HL-60 (cell line): ENCODE data around the gene NCMAP.

Source experiments
- GABPA ChIP-seq: IDR thresholded peaks from 2 replicates; pipeline ENCODE4 v1.6.1; 2012; ENCODE audit warnings: low read depth
- POLR2AphosphoS5 ChIP-seq: IDR thresholded peaks from 2 replicates; pipeline ENCODE4 v1.6.1; 2012; ENCODE audit warnings: low read depth
- SPI1 ChIP-seq: IDR thresholded peaks from 2 replicates; pipeline ENCODE4 v1.6.1; 2012; ENCODE audit warnings: low read depth, mild to moderate bottlenecking, borderline replicate concordance
- TF ChIP-seq, protein P1 (sequence below): IDR thresholded peaks from one replicate; pipeline ENCODE4 v1.5.1; 2011; ENCODE audit warnings: low read length, control low read depth, inconsistent platforms; ENCODE audit not compliant: insufficient read depth
- TF ChIP-seq, protein P2 (sequence below): IDR thresholded peaks from 2 replicates; pipeline ENCODE4 v1.6.1; 2012; ENCODE audit warnings: low read depth; ENCODE audit not compliant: insufficient replicate concordance

DNA sequence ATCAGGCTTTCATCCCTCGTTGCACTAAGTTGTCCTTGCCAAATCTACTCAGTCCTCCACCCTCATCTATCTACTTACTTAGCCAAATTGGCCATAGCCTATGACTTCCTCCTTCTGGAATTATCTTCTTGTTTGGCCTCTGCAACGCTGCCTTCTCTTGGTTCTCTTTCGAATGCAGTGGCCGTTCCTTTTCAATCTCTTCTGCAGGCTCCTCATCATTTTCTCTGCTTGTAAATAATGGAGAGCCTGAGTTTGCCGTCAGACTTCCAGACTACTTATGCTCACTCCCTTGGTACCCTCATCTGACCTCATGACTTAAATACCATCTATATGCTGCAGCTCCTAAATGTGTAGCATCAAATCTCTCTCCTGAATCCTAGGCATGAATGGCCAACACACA is 64.8 kb downstream of the NCMAP start:
- TF ChIP-seq, protein P1, sequence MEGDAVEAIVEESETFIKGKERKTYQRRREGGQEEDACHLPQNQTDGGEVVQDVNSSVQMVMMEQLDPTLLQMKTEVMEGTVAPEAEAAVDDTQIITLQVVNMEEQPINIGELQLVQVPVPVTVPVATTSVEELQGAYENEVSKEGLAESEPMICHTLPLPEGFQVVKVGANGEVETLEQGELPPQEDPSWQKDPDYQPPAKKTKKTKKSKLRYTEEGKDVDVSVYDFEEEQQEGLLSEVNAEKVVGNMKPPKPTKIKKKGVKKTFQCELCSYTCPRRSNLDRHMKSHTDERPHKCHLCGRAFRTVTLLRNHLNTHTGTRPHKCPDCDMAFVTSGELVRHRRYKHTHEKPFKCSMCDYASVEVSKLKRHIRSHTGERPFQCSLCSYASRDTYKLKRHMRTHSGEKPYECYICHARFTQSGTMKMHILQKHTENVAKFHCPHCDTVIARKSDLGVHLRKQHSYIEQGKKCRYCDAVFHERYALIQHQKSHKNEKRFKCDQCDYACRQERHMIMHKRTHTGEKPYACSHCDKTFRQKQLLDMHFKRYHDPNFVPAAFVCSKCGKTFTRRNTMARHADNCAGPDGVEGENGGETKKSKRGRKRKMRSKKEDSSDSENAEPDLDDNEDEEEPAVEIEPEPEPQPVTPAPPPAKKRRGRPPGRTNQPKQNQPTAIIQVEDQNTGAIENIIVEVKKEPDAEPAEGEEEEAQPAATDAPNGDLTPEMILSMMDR = no peak
- TF ChIP-seq POLR2AphosphoS5 (no peak), GABPA (no peak), SPI1 (no peak)
- TF ChIP-seq, protein P2, sequence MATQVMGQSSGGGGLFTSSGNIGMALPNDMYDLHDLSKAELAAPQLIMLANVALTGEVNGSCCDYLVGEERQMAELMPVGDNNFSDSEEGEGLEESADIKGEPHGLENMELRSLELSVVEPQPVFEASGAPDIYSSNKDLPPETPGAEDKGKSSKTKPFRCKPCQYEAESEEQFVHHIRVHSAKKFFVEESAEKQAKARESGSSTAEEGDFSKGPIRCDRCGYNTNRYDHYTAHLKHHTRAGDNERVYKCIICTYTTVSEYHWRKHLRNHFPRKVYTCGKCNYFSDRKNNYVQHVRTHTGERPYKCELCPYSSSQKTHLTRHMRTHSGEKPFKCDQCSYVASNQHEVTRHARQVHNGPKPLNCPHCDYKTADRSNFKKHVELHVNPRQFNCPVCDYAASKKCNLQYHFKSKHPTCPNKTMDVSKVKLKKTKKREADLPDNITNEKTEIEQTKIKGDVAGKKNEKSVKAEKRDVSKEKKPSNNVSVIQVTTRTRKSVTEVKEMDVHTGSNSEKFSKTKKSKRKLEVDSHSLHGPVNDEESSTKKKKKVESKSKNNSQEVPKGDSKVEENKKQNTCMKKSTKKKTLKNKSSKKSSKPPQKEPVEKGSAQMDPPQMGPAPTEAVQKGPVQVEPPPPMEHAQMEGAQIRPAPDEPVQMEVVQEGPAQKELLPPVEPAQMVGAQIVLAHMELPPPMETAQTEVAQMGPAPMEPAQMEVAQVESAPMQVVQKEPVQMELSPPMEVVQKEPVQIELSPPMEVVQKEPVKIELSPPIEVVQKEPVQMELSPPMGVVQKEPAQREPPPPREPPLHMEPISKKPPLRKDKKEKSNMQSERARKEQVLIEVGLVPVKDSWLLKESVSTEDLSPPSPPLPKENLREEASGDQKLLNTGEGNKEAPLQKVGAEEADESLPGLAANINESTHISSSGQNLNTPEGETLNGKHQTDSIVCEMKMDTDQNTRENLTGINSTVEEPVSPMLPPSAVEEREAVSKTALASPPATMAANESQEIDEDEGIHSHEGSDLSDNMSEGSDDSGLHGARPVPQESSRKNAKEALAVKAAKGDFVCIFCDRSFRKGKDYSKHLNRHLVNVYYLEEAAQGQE = no peak
